Neural cell (in vitro differentiated cells): Measurements from ENCODE around the gene PUM2. TPM values are rescaled to one million over a fixed set of nuclear protein-coding genes. Genes with fewer than 3 reads are reported as not detected.

Source experiments
- H2AFZ ChIP-seq: fragments of 200-600, 300-800 bp; sonication (generic), shearing (Covaris generic); 2 replicates; pipeline ENCODE4 v1.6.0; 2014; ENCODE audit warnings: low read depth, mild to moderate bottlenecking, antibody characterized with exemption, low read length, moderate library complexity
- H3F3A ChIP-seq: fragments of 200-600 bp; shearing (Covaris generic); 2 replicates; pipeline ENCODE4 v1.6.1; 2016; ENCODE audit warnings: mild to moderate bottlenecking, moderate library complexity, mixed read lengths, antibody characterized with exemption, low read length; ENCODE audit not compliant: insufficient read depth, poor library complexity, severe bottlenecking
- H3K27ac ChIP-seq: fragments of 200-600, 300-800 bp; sonication (generic), shearing (Covaris generic); 2 replicates; pipeline ENCODE4 v1.5.1; 2014; ENCODE audit warnings: mild to moderate bottlenecking, low read length, moderate library complexity
- H3K27me3 ChIP-seq: fragments of 300-800, 200-600 bp; sonication (generic), shearing (Covaris generic); 2 replicates; pipeline ENCODE4 v1.6.0; 2014; ENCODE audit warnings: mild to moderate bottlenecking, low read depth, low read length, moderate library complexity; ENCODE audit not compliant: insufficient read depth
- H3K36me3 ChIP-seq: fragments of 300-800, 200-600 bp; sonication (generic), shearing (Covaris generic); 2 replicates; pipeline ENCODE4 v1.5.1; 2014; ENCODE audit warnings: mild to moderate bottlenecking, antibody characterized with exemption, low read length, moderate library complexity; ENCODE audit not compliant: insufficient read depth
- H3K4me2 ChIP-seq: fragments of 300-800, 200-600 bp; sonication (generic), shearing (Covaris generic); 2 replicates; pipeline ENCODE4 v1.6.0; 2014; ENCODE audit warnings: mild to moderate bottlenecking, low read length
- H3K4me3 ChIP-seq: fragments of 300-800, 200-600 bp; sonication (generic), shearing (Covaris generic); 2 replicates; pipeline ENCODE4 v1.5.1; 2014; ENCODE audit warnings: mild to moderate bottlenecking, low read length, moderate library complexity
- H3K79me2 ChIP-seq: fragments of 200-600 bp; shearing (Covaris generic); replicated peaks from 2 replicates; pipeline ENCODE4 v1.6.0; 2014; ENCODE audit warnings: mild to moderate bottlenecking, low read length, moderate library complexity; ENCODE audit not compliant: insufficient read depth
- H3K9ac ChIP-seq: fragments of 300-800, 200-600 bp; sonication (generic), shearing (Covaris generic); 2 replicates; pipeline ENCODE4 v1.6.1; 2016; ENCODE audit warnings: mild to moderate bottlenecking, low read length, mixed read lengths
- H3K9me2 ChIP-seq: fragments of 200-600 bp; shearing (Covaris generic); 2 replicates; pipeline ENCODE4 v1.6.1; 2016; ENCODE audit warnings: mild to moderate bottlenecking, low read length, mixed read lengths; ENCODE audit not compliant: insufficient read depth
- H3K9me3 ChIP-seq: fragments of 200-600, 300-800 bp; sonication (generic), shearing (Covaris generic); 2 replicates; pipeline ENCODE4 v1.6.1; 2016; ENCODE audit warnings: mild to moderate bottlenecking, mixed run types, low read length, moderate library complexity, mixed read lengths
- H4K20me1 ChIP-seq: fragments of 200-600 bp; shearing (Covaris generic); 2 replicates; pipeline ENCODE4 v1.6.1; 2016; ENCODE audit warnings: mild to moderate bottlenecking, mixed run types; ENCODE audit not compliant: insufficient read depth
- CTCF ChIP-seq: fragments of 450-650 bp; IDR thresholded peaks from 2 replicates; pipeline ENCODE4 v1.5.1; 2014; ENCODE audit warnings: antibody characterized with exemption, mild to moderate bottlenecking, moderate library complexity; ENCODE audit not compliant: poor library complexity, severe bottlenecking
- EP300 ChIP-seq: fragments of 450-650 bp; conservative IDR thresholded peaks from 2 replicates; pipeline ENCODE4 v1.6.1; 2014; ENCODE audit warnings: antibody characterized with exemption, mild to moderate bottlenecking, moderate library complexity; ENCODE audit not compliant: poor library complexity, severe bottlenecking
- EZH2 ChIP-seq: fragments of 200-600, 300-800 bp; shearing (Covaris generic), sonication (generic); IDR thresholded peaks from 2 replicates; pipeline ENCODE4 v1.6.1; 2014; ENCODE audit warnings: antibody characterized with exemption, low read length, borderline replicate concordance, mild to moderate bottlenecking; ENCODE audit not compliant: insufficient read depth, poor library complexity, severe bottlenecking
- MXI1 ChIP-seq: fragments of 450-650 bp; conservative IDR thresholded peaks from 2 replicates; pipeline ENCODE4 v1.6.1; 2014; ENCODE audit warnings: antibody characterized with exemption, mild to moderate bottlenecking; ENCODE audit not compliant: poor library complexity, severe bottlenecking
- POLR2AphosphoS5 ChIP-seq: IDR thresholded peaks from 2 replicates; pipeline ENCODE4 v1.6.1; 2012
- RAD21 ChIP-seq: fragments of 450-650 bp; conservative IDR thresholded peaks from 2 replicates; pipeline ENCODE4 v1.6.1; 2014; ENCODE audit warnings: antibody characterized with exemption, mild to moderate bottlenecking, moderate library complexity
- REST ChIP-seq: IDR thresholded peaks from 2 replicates; pipeline ENCODE4 v1.6.1; 2012; ENCODE audit warnings: borderline replicate concordance
- SMC3 ChIP-seq: fragments of 450-650 bp; conservative IDR thresholded peaks from 2 replicates; pipeline ENCODE4 v1.6.1; 2014; ENCODE audit warnings: antibody characterized with exemption, mild to moderate bottlenecking, moderate library complexity; ENCODE audit not compliant: poor library complexity
- TAF1 ChIP-seq: IDR thresholded peaks from 2 replicates; pipeline ENCODE4 v1.6.1; 2012; ENCODE audit warnings: low read depth
- polyA plus RNA-seq: library from polyadenylated mRNA; depleted of rRNA; stranded (reverse); fragments of >200 nt; gene quantifications from 2 replicates; pipeline ENCODE4 v1.2.3, GENCODE V29; 2014
- small RNA-seq, 3 experiments: library from RNA; depleted of rRNA; stranded (forward); fragments of <200 nt; gene quantifications; one replicate each; pipeline ENCODE3, GENCODE V24; 2012

The PUM2 gene
- polyA plus RNA-seq, 1 donor from 2014 or later = 37.0 TPM

GRCh38 chr2:20198796-20199632, 151.6 kb downstream of the PUM2 start:
- no peaks in the 10 kb centered on the region for H3K36me3 ChIP-seq
- H3K4me2 ChIP-seq = no peak overlapping the region
- H2AFZ ChIP-seq = no peak overlapping the region

More at GRCh38 chr2:20198796-20199632, 151.6 kb downstream of the PUM2 start:
- no peaks in the 10 kb centered on the region for H3K9me2 ChIP-seq
- TF ChIP-seq MXI1 (no peak), EZH2 (no peak), RAD21 (no peak), TAF1 (no peak), POLR2AphosphoS5 (no peak), REST (no peak), SMC3 (no peak), CTCF (no peak), EP300 (no peak)
- no peaks in the 10 kb centered on the region for H3F3A ChIP-seq
- H3K9me3 ChIP-seq = no peaks in the 10 kb centered on the region
- no peak overlapping the region for H3K27ac ChIP-seq
- H3K27me3 ChIP-seq = no peaks in the 10 kb centered on the region
- no peaks in the 10 kb centered on the region for H3K79me2 ChIP-seq
- no peak overlapping the region for H3K4me3 ChIP-seq
- no peaks in the 10 kb centered on the region for H4K20me1 ChIP-seq
- H3K9ac ChIP-seq = no peak overlapping the region

Small RNA genes within 50 kb of the gene (small RNA-seq; reads per million reads assigned to genes)
- 0 reads per million in 3 experiments for gene RNU7-113P

Other genes starting within 250 kb of the PUM2 start
- gene SDC1, start 125.7 kb downstream of the PUM2 start, polyA plus RNA-seq = 14.9 and 16.6 TPM in 2 replicates
- 205 and 214 TPM in 2 replicates for gene RHOB, start 96.2 kb upstream of the PUM2 start, polyA plus RNA-seq